Vagina (tissue), 2 donors: ENCODE data around the gene DMGDH.

ENCODE experiments used
- POLR2A ChIP-seq, 2 donors: fragments of 450-650 bp; IDR thresholded peaks; one replicate each; pipeline ENCODE4 v1.6.1; 2017; ENCODE audit warnings: antibody characterized with exemption in 2 of 2, mild to moderate bottlenecking in 2 of 2, moderate library complexity in 2 of 2
- POLR2AphosphoS5 ChIP-seq, 2 donors: sonication (generic); formaldehyde crosslinking; IDR thresholded peaks; one replicate each; pipeline ENCODE4 v1.9.0; 2017; ENCODE audit warnings: antibody characterized with exemption in 2 of 2, mild to moderate bottlenecking in 2 of 2, low read depth in 1 of 2; ENCODE audit not compliant: insufficient read depth in 1 of 2
- TF ChIP-seq, protein P1 (sequence below), 3 experiments: fragments of 450-650 bp in 2 of 3; fragments of 200-600 bp in 1 of 3; sonication (generic) in 1 of 3; IDR thresholded peaks; one replicate each; pipeline ENCODE4 v1.5.1; 2017 to 2019; ENCODE audit warnings: antibody characterized with exemption in 3 of 3, mild to moderate bottlenecking in 2 of 3, moderate library complexity in 2 of 3

DNA sequence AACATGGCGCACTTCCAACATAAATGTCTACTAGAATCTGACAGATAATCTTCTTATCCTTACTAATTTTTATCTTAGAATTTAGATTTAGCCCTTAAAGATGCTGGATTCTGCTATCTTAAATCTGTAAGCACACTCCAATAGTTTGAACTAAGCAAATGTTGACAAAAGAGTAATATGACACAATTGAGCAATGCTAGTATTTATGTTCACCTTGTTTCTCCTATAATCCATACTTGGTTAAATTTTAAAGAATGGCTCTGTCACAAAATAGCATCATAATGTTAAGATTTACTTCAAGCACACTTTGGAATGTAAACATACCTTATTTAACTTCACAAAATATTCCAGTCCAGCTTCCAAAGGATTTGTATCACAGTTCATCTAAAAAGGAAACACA, 45.5 kb downstream of the DMGDH start:
- no peak for TF ChIP-seq POLR2AphosphoS5 (IDR thresholded peaks at IDR 0.05; ENCODE audit: insufficient read depth in 1 of 2, low read depth in 1 of 2)
- TF ChIP-seq, protein P1, sequence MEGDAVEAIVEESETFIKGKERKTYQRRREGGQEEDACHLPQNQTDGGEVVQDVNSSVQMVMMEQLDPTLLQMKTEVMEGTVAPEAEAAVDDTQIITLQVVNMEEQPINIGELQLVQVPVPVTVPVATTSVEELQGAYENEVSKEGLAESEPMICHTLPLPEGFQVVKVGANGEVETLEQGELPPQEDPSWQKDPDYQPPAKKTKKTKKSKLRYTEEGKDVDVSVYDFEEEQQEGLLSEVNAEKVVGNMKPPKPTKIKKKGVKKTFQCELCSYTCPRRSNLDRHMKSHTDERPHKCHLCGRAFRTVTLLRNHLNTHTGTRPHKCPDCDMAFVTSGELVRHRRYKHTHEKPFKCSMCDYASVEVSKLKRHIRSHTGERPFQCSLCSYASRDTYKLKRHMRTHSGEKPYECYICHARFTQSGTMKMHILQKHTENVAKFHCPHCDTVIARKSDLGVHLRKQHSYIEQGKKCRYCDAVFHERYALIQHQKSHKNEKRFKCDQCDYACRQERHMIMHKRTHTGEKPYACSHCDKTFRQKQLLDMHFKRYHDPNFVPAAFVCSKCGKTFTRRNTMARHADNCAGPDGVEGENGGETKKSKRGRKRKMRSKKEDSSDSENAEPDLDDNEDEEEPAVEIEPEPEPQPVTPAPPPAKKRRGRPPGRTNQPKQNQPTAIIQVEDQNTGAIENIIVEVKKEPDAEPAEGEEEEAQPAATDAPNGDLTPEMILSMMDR (IDR thresholded peaks at IDR 0.05) = no peak
- no peak for TF ChIP-seq POLR2A (IDR thresholded peaks at IDR 0.05)
